Activated CD4-positive, alpha-beta T cell treated with anti-CD3 and anti-CD28 coated beads, Interleukin-2, amount 50 U/mL, for 24 hours (primary cell): Measurements from ENCODE around the gene VEPH1.

Experiments
- DNase-seq, 2 donors: peaks; one replicate each; pipeline ENCODE4 v3.0.0-alpha.2; 2020; ENCODE audit warnings: low read depth in 1 of 2, low spot score in 1 of 2

VEPH1 gene

DNA sequence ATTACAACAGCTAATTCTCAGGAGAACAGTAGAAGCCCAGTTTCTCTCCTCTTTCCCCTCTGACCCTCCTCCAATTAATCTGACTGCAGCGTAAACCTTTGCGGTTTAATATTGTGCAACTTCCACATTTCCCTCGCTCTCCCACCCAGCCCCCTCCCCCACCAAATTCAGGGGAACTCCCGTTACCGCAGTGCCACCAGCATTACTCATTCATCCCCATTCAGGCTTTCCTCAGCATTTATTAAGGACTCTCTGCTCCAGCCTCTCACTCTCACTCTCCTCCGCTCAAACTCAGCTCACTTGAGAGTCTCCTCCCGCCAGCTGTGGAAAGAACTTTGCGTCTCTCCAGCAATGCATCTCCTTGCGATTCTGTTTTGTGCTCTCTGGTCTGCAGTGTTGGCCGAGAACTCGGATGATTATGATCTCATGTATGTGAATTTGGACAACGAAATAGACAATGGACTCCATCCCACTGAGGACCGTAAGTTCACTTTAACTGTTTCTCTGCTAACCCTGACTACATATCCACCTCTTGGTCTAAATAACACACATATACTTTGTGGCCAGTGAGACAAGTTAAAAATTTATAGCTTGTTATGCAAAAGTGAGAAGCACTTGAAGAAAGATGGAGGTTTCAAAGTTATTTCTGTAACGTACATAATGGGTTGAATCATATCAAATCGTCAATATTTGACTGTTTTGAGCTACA lies 66.5 kb downstream of the VEPH1 start, which contains the start of gene PTX3:
Gene PTX3 (plus strand): TSS at position 268 of the 709 bp plus-strand sequence. CDS start 84 bp downstream, at position 352.
- DNase-seq, result no peak

DNA sequence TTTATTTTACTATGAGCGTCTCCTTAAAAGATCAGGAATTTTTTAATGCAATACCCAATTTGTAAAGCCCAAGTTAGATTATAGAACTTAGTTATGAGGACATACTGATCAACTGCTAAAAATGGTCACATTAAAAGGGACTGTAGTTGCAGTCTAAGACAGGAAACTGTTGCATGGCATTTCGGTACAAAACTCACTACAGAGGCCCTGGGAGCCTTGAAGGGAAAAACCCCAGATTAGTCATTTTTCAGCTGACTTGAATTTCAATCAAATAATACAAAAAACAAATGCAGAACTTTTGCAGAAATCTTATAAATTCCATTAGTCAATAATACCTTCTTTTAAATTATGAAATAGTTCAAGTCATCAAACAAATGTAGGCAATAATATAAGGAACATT lies 73.5 kb downstream of the VEPH1 start:
- no peak for DNase-seq

DNA sequence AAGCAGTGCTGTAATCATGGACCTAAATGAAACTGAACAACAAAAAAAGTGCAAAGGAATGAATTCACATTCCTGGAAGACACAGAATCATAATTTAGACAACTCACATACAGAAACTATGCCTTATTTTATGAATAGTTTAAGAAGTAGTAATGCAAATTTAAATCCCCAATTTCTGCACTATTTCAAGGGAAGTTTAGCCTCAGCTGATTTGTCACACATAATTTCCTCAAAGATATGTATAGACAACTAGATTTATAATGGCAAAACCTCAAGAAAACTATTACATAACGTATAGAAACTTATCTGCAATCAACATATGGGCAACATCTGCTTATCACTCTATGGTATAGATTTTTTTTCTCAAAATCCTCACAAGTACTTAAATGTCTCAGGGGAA lies 74.4 kb downstream of the VEPH1 start:
- DNase-seq, result no peak

DNA sequence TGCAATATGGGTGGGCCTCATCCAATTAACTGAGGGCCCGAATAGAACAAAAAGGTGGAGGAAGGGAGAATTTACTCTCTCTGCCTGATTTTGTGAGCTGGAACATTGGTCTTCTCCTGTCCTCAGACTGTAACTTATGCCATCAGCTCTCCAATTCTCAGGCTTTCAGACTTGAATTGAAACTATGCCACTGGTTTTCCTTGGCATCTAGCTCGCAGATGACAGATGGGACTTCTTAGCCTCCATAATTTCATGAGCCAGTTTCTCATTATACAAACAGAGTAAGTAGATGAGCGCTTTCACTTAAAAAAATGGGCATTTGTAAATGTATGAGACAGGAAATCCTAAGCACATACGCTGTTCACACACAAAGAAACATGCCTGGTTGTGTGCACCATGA lies 75.3 kb downstream of the VEPH1 start:
- DNase-seq, result no peak

DNA sequence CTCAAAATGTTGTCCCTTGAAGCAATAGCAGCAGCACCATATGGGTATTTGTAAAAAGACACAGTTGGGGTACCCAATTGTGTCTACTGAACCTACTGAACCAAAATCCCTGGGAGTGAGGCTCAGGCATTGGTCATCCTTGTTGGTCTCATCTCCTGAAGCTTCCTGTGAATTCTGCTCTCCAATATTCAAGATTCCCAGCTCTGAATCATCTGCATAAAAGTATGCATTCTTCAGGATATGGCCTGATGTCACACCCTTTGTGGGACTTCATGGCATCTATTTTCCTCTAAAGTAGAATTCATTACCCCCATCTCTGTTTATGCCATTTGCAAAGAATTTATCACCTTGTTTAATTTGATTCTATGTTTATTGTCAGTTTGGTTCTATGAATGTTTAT lies 79.9 kb downstream of the VEPH1 start:
- no peak for DNase-seq

DNA sequence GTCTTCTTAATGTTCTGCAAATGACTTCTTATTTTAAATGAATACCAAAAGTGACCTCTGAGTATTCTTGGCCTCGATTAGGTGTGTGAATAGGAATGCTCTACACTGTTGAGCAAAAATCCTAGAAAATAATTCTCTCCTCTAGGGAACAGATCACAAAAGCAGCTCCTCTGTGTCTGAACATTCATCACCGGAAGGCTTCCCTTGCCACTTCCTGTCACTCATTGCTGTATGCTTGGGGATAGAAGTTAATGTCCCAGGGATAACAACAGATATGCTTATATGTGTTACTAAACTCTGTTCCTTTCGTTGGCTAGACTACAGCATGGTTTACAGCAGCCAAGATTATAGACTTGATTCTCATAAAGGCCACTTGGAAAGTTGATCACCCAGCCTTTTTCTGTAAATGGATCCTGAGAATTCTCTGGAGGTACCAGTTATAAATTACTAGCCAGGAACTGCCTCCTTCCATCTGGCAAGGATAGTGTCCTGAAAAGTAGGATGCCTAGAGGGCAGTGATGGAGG lies 82.5 kb downstream of the VEPH1 start:
- DNase-seq, result no peak

DNA sequence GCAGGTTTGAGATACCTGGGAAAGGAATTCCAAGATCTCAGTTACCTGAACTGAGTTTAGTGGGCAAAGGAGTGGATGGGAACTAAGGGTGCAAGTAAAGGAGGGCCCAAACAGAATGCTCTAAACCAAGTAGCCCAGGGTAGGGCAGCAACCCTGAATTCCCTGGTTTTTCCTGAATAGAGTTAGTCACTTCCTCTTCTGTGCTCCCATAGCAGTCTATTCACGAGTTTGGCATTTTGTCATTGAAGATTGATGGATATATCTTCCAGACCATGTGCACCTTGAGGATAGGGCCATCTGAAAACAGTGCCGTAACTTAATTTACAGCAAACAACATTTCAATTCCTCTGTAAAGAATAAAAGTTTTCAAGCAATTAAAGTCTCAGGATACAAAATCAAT lies 85.1 kb downstream of the VEPH1 start:
- no peak for DNase-seq

DNA sequence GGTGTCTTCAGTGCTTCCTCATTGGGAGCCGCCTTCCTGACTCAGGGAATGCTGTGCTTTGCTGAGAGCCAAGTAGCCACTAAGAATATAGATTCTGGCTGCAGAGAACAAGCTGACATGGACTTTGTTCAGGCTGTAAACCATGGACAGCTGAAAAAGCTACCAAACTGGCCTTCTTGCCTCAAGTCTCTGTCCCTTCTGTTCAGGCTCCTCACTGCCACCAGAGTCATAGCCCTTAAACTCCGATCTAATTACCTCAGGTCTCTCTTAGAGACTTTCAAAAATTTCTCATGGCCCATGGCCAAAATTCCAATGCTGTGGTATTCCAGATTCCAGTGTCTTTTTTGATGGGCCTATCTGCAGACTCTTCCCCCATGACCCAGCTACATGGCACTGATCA lies 86.0 kb downstream of the VEPH1 start:
- DNase-seq, result no peak

DNA sequence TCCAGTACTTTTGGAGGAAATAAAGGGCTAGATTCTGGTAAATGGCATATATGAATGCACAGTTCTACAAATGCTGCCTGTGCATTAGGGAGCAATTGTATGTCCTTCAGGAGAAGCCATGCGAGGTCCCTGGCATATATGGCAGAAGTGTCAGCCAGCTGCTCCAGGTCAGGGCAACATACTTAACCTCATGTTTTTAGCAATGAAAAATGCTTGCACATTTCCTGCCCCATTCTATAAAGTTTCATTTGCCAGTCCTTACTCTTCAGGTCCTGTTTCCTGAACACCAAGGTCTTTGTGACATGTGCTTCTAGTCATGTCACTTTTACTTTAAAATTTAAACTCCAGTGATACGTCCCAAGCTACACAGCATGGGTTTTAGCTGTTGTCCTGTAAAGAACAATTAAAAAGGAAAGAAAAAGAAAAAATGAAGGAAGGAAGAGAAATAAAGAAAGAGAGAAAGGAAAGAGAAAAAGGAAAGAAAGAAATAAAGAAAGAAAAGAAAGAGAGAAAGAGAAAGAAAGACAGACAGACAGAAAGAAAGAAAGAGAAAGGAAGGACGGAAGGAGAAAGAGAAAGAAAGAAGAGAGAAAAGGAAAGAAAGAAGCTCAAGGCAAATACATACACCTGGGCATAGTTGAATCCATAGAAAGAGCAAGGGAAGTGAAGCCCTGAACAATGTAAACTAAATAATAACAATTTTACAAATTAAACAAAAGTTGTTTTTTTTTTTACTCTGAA lies 86.7 kb downstream of the VEPH1 start:
- DNase-seq, result no peak

DNA sequence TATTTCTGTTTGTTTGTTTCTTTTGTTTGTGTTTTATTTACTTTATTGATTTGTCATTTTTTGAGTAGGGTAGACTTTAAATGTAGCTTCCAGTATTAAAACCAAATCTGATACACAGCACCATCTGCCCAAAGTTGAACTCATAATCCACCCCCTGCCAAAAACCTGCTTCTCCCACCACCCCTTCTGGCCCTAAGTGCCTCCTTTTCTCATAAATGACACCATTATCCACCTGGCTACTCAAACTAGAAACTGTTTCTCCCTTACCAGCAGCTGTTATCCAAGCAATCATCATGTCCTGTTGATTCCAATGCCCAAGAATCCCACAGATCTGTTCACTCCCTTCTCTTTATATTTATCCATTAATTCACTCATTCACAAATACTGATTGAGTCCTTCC lies 88.4 kb downstream of the VEPH1 start:
- DNase-seq, result no peak

DNA sequence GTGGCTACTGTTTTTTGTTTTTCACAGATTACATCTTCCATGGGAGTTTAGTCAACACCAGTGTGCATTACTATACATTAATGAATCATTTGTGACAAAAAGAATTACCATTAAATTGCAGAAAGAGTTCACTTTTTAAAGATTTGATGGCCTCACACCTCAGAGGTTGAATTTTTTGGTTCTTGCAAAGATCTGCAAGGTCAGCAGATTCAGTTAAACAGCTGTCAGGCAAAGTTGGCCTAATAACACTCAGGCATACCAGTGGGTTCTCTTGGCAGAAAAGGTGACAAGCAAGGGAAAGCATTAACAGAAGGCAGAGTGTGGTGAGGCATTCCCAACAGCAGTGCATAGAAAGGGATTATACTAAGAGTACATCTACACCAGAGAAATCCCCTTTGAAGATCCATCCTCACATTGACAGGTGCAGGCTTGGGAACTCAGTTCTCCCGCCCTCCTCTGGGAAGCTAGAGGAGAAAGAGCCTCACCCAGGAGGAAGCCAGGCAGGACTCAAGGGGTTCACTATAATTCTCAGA lies 90.8 kb downstream of the VEPH1 start:
- no peak for DNase-seq

DNA sequence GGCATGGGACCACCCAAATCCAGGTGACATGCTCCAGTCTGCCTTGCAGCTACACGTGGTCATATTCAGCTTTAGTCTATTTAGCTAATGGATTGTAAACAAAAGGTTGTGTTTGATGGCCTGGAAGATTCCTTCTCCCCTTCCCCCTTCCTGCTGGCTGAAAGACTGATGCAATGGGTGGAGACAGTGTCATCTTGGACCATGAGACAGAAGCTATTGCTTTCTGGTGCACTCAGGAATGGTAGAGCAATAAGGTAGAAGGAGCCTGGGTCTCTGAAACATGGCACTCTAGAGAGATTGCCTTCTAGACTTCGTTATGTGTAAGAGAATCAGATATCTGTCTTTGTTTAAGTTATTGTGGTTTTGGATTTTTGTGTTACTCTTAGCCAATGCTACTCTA lies 92.3 kb downstream of the VEPH1 start:
- no peak for DNase-seq

DNA sequence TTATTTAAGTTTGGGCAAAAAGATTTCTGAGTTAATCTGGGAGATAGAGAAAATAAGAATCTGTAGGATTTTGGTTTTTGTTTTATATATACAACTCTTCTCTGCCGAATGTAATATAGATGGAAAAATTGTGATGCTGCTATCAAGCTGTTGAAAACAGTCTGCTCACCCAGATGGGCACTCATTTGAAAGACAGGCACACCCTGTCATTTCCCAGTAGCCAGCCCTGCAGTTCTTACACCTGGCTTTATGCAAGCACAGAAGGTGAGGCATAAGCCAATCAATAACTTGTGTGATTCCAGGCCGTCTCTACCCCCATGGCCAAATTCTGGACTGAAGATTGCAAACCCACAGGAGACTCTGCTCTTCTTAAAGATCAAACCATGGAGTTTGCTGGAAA lies 93.7 kb downstream of the VEPH1 start:
- DNase-seq, result no peak

DNA sequence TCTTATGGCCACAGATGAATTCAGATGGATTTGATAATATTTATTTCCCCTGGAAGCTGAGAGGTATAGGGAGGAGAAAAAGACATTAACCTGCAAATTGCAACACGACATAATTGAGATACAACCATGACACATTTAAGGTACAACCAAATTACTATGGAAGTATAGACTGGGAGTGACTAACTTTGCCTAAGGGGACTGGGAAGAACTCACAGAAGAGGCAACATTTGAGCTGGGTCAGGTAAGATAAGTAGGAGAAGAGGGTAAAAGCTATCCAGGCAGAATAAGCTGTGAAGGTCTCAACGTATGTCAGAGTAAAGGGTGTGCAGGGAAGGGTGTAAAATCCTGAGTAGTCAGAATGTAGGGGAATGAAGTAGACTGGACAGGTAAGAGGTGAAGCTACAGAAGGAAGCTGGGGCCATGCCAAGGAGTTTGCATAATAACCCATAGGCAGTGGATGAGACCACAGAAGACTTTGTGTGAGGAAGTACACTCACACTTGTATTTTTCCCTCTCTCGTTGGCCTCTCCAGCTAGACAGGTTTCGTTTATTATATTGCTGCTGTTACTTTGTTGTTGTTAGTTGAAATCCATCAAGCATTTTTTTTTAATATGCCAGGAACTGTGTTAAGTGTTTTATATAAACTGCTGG lies 94.6 kb downstream of the VEPH1 start:
- DNase-seq, result no peak

DNA sequence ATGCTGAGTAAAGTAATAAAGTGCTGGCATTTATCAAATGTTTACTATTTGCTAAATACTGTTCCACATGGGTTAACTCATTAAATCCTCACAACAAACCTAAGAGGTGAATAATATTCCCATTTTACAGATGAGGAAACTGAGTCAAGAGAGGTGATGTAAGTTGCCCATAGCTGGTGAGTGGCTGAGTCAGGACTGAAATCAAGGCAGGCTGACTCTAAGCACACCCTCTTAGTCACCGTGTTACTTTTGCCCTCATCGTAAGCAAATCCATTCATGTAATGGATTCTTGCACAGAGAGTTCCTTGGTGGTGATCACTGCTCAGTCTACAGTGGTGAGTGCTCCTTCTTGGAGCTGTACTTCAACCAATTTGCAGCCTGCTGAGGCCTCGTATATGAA lies 95.4 kb downstream of the VEPH1 start:
- DNase-seq, result no peak

DNA sequence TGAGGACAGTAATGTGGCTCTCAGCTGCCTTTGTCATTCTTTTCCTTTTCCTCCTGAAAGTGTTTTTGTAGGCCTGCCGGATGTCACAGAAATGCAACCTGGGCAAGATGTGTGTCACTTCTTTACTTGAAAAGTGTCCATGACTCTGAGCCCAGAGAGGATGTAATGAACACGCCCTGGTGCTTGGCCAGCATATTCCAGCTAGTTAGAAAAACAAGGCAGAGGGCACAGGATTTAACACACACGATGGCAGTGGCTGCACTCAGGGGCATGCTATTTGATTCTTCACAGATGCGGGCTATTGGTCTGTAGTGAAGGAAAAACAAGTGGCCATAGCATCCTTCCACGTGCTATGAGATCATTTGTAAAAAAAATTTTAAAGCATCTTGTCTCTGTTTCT lies 96.8 kb downstream of the VEPH1 start:
- no peak for DNase-seq

DNA sequence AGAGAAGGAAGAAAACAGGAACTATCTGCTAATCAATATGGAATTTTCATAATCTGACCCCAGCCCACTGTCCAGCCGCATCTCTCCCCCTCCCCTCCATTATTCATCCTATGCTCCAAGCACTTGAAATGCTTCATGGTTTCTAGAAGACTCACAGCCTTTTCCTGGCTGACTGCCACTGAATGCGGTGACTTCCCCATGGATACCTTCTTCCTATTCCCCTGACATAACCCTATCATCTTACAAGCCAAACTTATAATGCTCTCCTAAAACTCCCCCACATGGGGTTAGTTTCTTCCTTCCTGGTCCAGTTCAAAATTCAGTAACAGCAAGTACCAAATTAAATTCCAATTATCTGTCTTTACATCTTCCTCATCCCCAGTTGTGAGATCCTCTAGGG lies 97.8 kb downstream of the VEPH1 start:
- no peak for DNase-seq

DNA sequence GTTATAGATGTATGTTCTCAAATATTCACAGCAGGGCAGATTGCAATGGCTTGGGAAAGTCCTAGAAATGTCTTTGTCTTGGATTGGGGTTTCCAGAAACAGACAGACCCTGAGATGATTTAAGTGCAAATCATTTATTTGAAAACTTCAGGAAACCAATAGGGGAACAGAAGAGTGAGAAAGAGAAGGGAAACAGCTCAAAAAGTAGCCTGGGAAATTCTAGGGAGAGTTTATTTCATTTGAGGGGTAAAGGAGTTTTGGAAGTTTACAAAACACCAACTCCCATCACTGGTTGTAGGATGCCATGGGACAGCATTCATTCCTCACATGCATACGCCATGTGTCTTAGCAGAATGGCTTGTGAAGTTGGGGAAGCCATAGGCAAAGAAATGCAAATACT lies 98.8 kb downstream of the VEPH1 start:
- no peak for DNase-seq

DNA sequence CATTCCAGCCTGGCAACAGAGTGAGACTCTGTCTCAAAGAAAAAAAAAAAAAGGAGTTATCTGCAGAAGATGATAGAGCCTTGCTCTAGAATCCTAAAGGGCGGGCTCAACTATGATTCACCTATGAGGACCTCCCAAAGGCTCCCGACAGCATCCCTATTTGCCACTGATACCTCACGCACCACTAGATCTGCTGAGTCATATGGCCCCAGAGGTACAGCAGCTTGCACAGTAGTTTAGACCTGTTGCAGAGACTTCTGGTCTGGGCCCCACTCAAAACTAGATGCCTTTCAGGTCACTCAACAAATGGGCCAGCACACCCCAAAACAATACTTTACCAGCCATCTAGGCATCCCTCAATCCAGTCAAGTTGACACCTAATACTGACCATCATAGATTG lies 104.6 kb downstream of the VEPH1 start:
- no peak for DNase-seq

DNA sequence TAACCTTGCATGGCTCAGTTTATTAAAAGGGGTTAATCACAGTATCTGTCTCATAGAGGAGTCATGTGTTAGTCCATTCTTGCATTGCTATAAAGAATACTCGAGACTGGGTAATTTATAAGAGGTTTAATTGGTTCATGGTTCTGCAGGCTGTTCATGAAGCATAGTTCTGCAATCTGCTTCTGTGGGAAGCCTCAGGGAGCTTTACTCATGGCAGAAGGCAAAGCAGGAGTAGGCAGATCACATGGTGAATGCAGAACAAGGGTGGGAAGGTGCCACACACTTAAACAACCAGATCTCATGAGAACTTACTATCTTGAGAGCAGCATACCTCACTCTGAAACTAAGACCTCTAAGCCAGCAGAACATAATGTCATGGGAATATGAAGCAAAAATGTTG lies 108.8 kb downstream of the VEPH1 start:
- no peak for DNase-seq

DNA sequence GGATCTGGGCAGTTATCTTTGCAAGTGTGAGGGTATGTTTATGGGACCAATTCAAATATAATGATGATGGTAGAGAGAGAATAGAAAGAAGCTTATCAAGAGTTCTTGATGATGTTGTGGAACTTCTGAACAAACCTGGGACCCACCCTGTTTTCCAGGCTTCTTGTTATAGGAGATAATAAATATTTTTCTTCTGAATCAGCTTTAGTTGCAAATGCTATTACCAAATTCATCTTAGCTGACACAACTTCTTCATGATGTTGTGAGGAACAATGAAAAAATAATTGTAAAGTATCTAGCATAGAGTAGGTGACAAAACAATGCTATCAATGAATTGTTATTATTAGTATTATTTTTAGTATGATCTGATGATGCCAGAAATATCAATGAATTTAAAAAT lies 110.1 kb downstream of the VEPH1 start:
- no peak for DNase-seq

DNA sequence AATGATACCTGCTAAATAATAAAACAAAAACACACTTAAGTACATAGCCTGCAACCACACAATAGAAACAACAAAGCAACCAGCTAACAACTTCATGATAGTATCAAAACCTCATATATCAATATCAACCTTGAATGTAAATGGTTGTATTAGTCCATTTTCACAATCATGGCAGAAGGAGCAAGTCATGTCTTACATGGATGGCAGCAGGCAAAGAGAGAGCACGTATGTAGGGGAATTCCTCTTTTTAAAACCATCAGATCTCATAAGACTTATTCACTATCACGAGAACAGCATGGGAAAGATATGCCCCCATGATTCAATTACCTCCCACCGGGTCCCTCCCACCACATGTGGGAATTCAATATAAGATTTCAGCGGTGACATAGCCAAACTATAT lies 111.1 kb downstream of the VEPH1 start:
- DNase-seq, result no peak
